ENCODE data around the gene C4orf36. TPM values are rescaled to one million over a fixed set of nuclear protein-coding genes. Genes with fewer than 3 reads are reported as not detected.

Gene C4orf36
- total RNA-seq, 4 donors from 2014 or later = 0.48 to 2.2 (median 1.5) TPM; not detected in 1

DNA sequence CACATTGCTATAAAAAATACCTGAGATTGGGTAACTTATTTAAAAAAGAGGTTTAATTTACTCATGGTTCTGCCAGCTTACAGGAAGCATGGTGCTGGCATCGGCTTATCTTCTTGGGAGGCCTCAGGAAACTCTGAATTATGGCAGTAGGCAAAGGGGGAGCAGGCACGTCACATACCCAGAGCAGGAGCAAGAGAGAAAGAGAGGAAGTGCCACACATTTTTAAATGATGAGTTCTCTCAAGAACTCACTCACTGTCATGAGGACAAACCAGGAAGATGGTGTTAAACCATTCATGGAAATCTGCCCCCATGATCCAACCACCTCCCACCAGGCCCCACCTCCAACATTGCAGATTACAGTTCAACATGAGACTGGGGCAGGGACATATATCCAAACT lies 32.6 kb upstream of the C4orf36 start:
- TF ChIP-seq, protein P1, sequence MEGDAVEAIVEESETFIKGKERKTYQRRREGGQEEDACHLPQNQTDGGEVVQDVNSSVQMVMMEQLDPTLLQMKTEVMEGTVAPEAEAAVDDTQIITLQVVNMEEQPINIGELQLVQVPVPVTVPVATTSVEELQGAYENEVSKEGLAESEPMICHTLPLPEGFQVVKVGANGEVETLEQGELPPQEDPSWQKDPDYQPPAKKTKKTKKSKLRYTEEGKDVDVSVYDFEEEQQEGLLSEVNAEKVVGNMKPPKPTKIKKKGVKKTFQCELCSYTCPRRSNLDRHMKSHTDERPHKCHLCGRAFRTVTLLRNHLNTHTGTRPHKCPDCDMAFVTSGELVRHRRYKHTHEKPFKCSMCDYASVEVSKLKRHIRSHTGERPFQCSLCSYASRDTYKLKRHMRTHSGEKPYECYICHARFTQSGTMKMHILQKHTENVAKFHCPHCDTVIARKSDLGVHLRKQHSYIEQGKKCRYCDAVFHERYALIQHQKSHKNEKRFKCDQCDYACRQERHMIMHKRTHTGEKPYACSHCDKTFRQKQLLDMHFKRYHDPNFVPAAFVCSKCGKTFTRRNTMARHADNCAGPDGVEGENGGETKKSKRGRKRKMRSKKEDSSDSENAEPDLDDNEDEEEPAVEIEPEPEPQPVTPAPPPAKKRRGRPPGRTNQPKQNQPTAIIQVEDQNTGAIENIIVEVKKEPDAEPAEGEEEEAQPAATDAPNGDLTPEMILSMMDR (IDR thresholded peaks at IDR 0.05) = no peak
- ATAC-seq (ENCODE audit: low FRiP score) (peak; percentile 48), DNase-seq (ENCODE audit: low spot score) (no peak)

DNA sequence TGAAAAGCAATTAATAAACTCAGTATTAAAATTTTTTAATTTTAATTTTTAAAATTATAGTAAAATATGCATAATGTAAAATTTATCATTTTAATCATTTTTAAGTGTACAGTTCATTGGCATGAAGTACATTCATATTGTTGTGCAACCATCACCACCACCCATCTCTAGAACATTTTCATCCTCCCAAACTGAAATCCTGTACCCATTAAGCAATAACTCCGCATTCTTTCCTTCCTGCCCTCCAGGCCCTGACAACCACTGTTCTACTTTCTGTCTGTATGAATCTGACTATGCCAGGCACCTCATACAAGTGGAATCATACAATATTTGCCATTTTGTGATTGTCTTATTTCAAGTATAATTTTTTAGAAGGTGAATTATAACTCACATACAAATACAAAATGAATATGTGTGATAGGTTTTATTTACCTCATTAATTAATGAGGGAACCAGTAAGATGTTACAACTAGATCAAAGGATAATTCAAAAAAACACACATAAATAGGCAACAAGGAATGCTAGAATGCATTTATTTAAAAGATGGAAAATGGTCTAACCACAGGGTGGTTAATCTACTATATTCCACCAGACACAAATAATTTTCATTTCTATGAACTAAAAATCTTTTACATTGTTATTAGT lies 29.5 kb upstream of the C4orf36 start:
- TF ChIP-seq, protein P1 (IDR thresholded peaks at IDR 0.05) = no peak
- peak; percentile 43 for ATAC-seq (ENCODE audit: low FRiP score)
- no peak for DNase-seq (ENCODE audit: low spot score)

- DNase-seq (ENCODE audit: low spot score) (no peak), ATAC-seq (ENCODE audit: low FRiP score) (no peak)
- TF ChIP-seq, protein P1 (IDR thresholded peaks at IDR 0.05) = no peak
These were observed 27.5 kb upstream of the C4orf36 start for GRCh38 chr4:86919561-86920223.

DNA sequence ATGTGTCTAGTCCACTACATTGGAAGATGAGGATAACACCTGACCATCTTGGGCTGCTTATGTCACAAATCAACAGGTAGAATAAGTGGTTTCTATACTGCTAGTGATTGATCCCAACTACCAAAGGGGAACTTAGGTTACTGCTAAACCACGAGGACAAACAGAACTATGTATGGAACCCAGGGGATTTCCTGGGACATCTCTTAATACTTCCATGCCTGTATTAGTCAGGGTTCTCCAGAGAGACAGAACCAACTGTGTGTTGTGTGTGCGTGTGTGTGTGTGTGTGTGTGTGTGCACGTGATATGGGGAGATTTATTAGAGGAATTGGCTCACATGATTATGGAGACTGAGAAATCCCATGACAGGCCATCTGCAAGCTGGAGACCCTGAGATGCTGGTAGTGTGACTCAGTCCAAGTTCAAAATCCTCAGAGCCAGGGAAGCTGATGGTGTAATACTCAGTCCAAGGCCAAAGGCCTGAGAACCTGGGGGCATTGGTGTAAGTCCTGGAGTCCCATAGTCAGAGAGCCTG lies 26.4 kb upstream of the C4orf36 start:
- ATAC-seq (ENCODE audit: low FRiP score) = no peak
- DNase-seq (ENCODE audit: low spot score) = no peak
- TF ChIP-seq, protein P1 (IDR thresholded peaks at IDR 0.05) = no peak

- ATAC-seq (ENCODE audit: low FRiP score) (no peak), DNase-seq (ENCODE audit: low spot score) (no peak)
- TF ChIP-seq, protein P1 (IDR thresholded peaks at IDR 0.05) = no peak
These were observed 25.2 kb upstream of the C4orf36 start for GRCh38 chr4:86917212-86918039.

DNA sequence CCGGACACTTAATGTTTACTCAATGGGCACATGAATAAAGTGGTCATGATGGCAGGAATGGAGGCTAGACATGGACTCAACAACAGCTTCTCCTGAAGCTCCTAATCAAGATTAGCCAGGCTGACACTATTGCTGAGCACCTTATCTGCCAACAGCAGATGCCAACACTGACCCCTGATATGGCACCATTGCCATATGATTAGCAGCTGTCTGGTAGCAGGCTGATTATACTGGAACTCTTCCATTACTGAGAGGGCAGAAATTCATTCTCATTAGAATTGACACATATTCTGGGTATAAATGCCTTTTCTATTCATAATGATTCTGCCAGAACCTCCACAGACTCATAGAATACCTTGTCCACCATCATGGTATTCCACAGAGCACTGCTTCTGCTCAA lies 24.2 kb upstream of the C4orf36 start:
- no peak for DNase-seq (ENCODE audit: low spot score)
- no peak for ATAC-seq (ENCODE audit: low FRiP score)
- TF ChIP-seq, protein P1 (IDR thresholded peaks at IDR 0.05) = no peak
